Stimulated activated CD4-positive, alpha-beta T cell treated with anti-CD3 and anti-CD28 coated beads, TNF-alpha, amount 100 ng/mL, for 48 hours (primary cell): Measurements from ENCODE around the gene NOG.

Experiments used
- DNase-seq, 3 donors: peaks; one replicate each; pipeline ENCODE4 v3.0.0-alpha.2; 2020; ENCODE audit warnings: low read depth in 3 of 3

NOG gene

DNA sequence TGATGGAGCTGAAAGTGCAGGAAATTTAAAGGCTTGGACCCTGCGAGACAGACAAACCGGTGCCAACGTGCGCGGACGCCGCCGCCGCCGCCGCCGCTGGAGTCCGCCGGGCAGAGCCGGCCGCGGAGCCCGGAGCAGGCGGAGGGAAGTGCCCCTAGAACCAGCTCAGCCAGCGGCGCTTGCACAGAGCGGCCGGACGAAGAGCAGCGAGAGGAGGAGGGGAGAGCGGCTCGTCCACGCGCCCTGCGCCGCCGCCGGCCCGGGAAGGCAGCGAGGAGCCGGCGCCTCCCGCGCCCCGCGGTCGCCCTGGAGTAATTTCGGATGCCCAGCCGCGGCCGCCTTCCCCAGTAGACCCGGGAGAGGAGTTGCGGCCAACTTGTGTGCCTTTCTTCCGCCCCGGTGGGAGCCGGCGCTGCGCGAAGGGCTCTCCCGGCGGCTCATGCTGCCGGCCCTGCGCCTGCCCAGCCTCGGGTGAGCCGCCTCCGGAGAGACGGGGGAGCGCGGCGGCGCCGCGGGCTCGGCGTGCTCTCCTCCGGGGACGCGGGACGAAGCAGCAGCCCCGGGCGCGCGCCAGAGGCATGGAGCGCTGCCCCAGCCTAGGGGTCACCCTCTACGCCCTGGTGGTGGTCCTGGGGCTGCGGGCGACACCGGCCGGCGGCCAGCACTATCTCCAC is at the start of gene NOG:
Gene NOG, plus strand, starts transcription at position 54 of the 674 bp plus-strand sequence. Its CDS starts 525 bp downstream, at position 579.
- DNase-seq = no peak

GRCh38 chr17:56545106-56545505 is 48.4 kb upstream of the NOG start:
- no peak for DNase-seq

- no peak for DNase-seq
Observed at GRCh38 chr17:56545930-56546329, 47.6 kb upstream of the NOG start.

DNA sequence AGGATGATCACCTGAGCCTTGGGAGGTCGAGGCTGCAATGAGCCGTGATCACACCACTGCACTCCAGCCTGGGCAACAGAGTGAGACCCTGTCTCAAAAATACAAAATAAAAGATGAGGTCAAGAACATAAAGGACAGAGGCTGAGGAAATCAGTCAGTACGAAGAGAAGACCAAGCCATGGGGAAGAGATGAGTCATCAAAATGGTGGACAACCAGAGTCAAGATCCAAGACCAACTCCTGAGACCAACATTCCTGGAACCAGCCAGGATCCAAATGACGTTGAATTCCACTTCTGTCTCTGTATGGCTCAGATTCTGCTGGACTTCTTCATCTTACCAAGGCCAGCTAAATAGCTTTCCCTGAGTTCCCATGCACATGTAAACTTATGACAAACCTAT is 44.8 kb upstream of the NOG start:
- DNase-seq = no peak

- no peak for DNase-seq
Observed at GRCh38 chr17:56549501-56549900, 44.0 kb upstream of the NOG start.

- DNase-seq = no peak
Observed at GRCh38 chr17:56557682-56558081, 35.8 kb upstream of the NOG start.

- DNase-seq = no peak
Observed at GRCh38 chr17:56558088-56558487, 35.4 kb upstream of the NOG start.

DNA sequence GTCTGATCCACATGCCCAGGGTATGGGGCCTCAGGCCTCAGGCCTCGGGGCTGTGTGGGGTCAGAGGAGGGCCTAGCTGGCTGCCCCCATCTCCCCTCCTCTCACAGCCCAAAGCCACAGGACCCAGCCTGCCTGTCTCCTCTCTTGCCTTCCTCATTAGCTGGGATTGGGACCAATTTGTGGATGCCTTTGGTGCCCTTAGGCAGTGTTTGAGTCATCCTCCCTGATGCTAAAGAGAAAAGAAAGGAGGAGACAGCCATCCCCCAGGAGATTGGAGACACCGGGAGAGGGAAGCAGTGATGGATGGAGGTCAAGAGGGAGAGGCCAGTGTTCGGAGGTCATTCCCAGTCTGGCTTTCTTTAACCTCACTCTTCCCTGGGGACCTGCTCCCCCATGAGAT is 23.3 kb upstream of the NOG start:
- DNase-seq = no peak

DNA sequence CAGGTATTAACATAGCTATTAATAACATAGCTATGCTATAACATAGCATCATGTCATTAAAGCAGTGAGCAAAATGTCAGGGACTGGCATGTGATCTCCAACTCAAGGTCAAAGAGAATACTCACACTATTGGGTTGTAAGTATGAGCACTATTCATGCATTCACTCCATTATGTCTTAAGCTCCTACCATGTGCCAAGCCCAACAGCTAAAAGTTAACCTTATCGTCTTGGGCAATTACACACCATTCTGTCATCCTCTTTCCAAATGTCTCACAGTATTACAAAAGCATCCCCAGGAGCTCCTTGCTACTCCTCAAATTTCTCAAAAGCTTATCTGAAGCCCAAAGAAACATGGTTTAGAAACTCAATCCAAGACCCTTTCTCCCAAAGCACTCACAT is 22.0 kb upstream of the NOG start:
- no peak for DNase-seq

DNA sequence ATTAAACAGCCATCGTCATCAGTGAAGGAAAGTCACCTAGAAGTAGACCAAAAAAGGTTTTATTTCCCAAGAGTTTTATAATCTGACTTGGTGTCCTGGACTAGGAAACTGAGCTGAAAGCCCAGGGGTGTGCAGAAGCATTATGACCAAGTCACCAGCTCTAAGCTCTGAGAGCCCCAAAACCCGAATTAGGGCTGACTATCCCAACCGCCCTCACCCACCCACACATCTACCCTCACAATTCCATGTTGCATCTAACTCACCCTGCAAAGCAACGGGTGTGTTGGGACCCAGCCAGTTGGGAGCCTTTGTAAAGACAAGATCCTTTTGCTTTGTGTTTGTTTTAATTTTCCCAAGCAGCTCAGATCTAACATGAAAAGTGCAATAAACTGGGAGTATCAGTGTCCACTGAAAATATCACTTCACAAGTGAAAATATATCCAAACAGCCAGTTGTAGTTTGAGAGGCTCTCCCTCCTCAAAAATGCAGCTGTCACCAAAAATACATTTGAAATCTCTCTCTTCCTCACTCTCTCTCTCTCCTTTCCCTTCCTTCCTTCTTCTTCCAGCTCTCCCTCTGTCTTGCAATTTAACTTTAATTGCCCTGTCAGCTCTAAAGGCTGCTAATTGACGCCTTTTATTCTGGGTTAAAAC is 16.2 kb upstream of the NOG start:
- DNase-seq = no peak

DNA sequence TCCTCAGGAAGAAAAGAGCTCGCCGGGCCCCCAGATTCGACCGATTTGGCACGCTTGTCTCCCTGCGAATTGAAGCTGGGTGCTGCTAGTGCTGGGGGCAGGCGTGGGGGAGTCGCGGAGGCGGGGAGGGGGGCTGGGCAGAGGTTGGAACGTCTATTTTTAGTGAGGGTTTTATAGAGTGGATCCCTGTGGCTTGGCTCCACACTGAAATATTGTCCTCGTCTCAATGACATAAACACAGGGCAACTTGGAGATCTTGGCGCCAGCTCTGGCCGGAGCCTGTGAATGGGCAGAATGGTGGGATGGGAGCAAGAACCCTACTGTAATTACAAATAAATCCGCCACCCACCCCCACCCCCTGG is 15.7 kb upstream of the NOG start:
- DNase-seq = no peak

DNA sequence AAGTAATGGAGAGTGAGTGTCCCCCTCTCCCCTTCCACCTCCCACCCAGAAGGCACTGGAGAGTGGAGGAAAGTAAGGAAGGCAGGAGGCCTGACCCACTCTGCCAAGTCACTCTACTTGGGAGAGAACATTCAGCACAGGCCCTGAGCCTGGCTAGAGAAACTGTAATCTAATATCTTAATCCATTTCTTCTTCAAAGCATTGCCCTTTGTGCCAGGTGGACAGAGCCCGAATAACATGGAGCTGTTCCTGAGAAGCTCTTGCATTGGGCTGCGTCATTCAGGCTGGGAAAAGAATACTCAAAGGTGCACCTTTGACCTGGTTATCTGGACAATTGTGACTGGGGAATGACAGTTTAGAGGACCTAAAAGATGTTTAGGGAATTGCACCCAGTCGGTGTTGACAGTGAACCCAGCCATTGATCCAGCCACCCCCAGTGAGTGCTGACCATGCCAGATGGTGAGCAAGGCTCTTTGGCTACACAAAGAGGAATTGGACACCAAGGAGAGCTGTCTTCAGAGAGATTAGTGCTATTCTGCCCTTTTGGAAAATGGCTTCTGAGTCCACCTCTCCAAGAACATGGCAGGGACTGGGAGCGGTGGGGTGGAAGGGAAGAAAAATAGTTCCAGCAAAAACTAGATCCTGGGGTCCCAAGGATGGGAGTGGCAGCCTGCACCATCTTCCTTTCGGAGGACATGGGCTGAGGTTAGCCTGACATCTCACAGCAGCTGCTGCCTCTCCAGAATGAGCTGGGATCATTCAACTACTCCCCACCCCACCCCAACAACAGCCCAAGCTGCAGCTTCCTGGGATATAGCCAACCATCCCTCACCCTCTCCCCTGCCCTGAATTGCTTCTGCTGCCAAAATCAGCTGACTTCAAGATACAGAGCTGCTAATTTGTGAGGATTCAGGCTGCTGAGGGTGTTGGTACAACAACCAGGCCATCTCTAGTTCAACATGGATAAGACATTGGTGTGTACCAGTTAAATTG is 11.6 kb upstream of the NOG start:
- DNase-seq = no peak

GRCh38 chr17:56583772-56584171 is 9.7 kb upstream of the NOG start:
- DNase-seq = no peak

DNA sequence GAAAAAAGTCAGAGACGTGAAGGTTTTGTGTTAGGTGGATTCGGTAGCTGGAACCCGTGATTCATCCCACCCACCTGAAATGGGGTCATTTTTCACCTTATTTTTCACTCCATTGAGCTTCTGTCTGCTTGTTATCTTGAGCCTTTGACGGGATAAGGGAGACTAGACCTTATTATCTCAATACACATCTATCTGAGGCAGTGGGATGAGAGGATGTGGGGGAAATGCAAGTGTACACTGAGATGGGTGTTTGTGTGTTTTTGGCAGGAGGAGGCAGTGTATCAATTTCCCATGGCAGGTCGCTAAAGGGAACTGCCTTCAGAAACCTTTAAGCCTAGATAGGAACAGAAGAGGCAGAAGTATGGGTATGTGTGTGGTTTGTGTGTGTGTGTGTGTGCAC is 6.2 kb upstream of the NOG start:
- DNase-seq = no peak

DNA sequence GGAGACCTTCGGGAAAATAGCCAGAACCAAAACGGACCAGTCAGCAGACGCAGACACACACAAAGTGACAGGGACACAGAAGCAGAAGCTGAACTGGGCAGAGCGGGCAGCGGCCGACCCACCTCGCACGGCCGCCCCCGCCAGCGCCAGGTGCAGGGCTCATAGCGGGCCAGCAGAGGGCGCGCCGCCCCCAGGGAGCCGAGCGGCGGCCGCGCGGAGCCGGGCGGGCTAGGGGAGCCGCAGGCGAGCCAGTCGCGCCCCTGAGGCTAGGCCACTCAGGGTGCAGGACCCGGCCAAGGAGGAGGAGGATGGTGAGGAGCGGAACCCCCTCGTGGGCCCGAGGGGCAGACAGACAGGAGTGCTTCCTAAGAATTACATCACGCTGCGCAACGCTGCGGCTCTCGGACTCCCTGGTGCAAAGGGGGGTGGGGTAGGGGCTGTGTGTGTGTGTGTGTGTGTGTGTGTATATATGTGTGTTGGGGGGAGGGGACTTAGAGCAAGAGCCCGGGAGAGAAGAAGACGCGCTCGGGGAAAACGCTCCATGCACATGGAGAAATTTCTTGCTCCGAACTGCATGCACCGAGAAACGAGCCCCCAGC is 913 bp upstream of the NOG start:
- peak in 1 of 3 donors; percentile 41 for DNase-seq

DNA sequence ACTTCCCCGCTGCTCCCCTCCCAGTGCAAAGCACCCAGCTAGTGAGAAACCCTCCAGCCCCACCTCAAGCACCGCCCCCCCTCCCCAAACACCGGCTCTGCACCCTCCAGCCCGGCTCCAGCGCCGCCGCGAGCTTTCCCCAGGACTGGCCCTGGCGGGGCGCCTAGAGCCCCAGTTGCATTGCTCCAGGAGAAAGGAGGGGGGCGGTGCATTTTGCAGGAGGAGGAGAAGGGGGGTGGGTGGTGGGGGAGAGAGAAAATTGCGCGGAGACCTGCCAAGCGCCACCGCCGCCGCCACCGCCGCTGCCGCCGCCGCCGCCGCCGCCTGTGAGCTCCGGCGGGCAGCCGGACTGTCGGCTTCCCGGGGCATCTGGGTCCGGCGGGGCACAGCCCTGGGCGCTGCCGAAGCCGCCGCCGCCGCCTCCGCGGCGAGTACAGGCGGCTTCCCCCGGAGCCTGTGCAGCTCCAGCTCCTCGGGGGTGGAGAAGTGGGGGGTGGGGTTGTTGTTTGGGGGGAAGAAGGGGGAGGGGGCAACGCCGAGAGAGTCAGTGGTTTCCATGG is 333 bp upstream of the NOG start:
- no peak for DNase-seq

DNA sequence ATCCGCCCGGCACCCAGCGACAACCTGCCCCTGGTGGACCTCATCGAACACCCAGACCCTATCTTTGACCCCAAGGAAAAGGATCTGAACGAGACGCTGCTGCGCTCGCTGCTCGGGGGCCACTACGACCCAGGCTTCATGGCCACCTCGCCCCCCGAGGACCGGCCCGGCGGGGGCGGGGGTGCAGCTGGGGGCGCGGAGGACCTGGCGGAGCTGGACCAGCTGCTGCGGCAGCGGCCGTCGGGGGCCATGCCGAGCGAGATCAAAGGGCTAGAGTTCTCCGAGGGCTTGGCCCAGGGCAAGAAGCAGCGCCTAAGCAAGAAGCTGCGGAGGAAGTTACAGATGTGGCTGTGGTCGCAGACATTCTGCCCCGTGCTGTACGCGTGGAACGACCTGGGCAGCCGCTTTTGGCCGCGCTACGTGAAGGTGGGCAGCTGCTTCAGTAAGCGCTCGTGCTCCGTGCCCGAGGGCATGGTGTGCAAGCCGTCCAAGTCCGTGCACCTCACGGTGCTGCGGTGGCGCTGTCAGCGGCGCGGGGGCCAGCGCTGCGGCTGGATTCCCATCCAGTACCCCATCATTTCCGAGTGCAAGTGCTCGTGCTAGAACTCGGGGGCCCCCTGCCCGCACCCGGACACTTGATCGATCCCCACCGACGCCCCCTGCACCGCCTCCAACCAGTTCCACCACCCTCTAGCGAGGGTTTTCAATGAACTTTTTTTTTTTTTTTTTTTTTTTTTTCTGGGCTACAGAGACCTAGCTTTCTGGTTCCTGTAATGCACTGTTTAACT is 1.0 kb downstream of the NOG start:
- DNase-seq = no peak

DNA sequence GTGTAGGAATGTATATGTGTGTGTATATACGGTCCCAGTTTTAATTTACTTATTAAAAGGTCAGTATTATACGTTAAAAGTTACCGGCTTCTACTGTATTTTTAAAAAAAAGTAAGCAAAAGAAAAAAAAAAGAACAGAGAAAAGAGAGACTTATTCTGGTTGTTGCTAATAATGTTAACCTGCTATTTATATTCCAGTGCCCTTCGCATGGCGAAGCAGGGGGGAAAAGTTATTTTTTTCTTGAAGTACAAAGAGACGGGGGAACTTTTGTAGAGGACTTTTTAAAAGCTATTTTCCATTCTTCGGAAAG is 1.6 kb downstream of the NOG start:
- DNase-seq = no peak

- DNase-seq = no peak
Observed at GRCh38 chr17:56595831-56596690, 2.6 kb downstream of the NOG start.
